Muscle of leg (tissue), 11 donors: ENCODE measurements around the gene NAT14. TPM values are rescaled to one million over a fixed set of nuclear protein-coding genes. Genes with fewer than 3 reads are reported as not detected.

Experiments used
- DNase-seq: peaks from one replicate; pipeline ENCODE4 v3.0.0; 2013
- H3K27ac ChIP-seq: one replicate; pipeline ENCODE4 v1.5.1; 2013; ENCODE audit warnings: mild to moderate bottlenecking, low read length, control low read depth
- H3K27me3 ChIP-seq: one replicate; pipeline ENCODE4 v1.6.1; 2013; ENCODE audit warnings: low read length; ENCODE audit not compliant: control insufficient read depth, insufficient read depth
- H3K36me3 ChIP-seq: one replicate; pipeline ENCODE4 v1.6.1; 2013; ENCODE audit warnings: low read length; ENCODE audit not compliant: control insufficient read depth, insufficient read depth
- H3K4me1 ChIP-seq: one replicate; pipeline ENCODE4 v1.6.1; 2013; ENCODE audit warnings: low read length; ENCODE audit not compliant: control insufficient read depth, insufficient read depth
- H3K4me3 ChIP-seq: one replicate; pipeline ENCODE4 v1.5.1; 2013; ENCODE audit warnings: low read length, control low read depth
- H3K9me3 ChIP-seq: replicated peaks from 2 replicates; pipeline ENCODE4 v1.6.1; 2013; ENCODE audit warnings: low read depth, low read length; ENCODE audit not compliant: control insufficient read depth
- WGBS: methylation state at CpG from one replicate; pipeline ENCODE4 v1.1.5; 2013; ENCODE audit warnings: missing lambda C conversion rate; ENCODE audit not compliant: insufficient coverage; 5-methylcytosine and 5-hydroxymethylcytosine counted together
- polyA plus RNA-seq, 8 donors: library from polyadenylated mRNA; unstranded; fragments of 120-200 nt; gene quantifications; one replicate each; pipeline versions ENCODE4 v1.2.1 to v1.2.3, GENCODE V29; 2013; ENCODE audit warnings: inconsistent platforms in 1 of 8, low replicate concordance in 1 of 8; ENCODE audit not compliant: insufficient read length in 8 of 8, insufficient read depth in 1 of 8
- total RNA-seq: library from RNA; stranded (reverse); fragments of 120-200 nt; gene quantifications from one replicate; pipeline ENCODE4 v1.2.4, GENCODE V29; 2013

NAT14 gene
- total and polyA plus RNA-seq, 9 donors: 23.5 to 44.1 (median 30.0) TPM

GRCh38 chr19:55503157-55503501 is 18.1 kb downstream of the NAT14 start:
- H3K4me3 ChIP-seq: no peak overlapping the region
- no peak for DNase-seq
- no peaks in the 10 kb centered on the region for H3K9me3 ChIP-seq
- H3K27me3 ChIP-seq: peaks cover 3% of the 10 kb centered on the region
- peaks cover 37% of the 10 kb centered on the region for H3K36me3 ChIP-seq
- peaks cover 16% of the 10 kb centered on the region for H3K4me1 ChIP-seq
- WGBS: 88% methylated on average over 17 of the region's 17 CpGs
- H3K27ac ChIP-seq: no peak overlapping the region

- Histone ChIP-seq H3K9me3 (no peaks in the 10 kb centered on the region), H3K27ac (peak overlapping the region; percentile 78), H3K27me3 (peaks cover 3% of the 10 kb centered on the region), H3K4me3 (peak overlapping the region; percentile 48), H3K36me3 (peaks cover 31% of the 10 kb centered on the region), H3K4me1 (peaks cover 13% of the 10 kb centered on the region)
- DNase-seq: peak; percentile 96
- 12% methylated on average over 61 of the region's 64 CpGs for WGBS
Measured at GRCh38 chr19:55503502-55504251, 18.7 kb downstream of the NAT14 start.

- no peak overlapping the region for H3K4me3 ChIP-seq
- 30% methylated on average over 8 of the region's 13 CpGs for WGBS
- peaks cover 3% of the 10 kb centered on the region for H3K27me3 ChIP-seq
- no peaks in the 10 kb centered on the region for H3K9me3 ChIP-seq
- peaks cover 9% of the 10 kb centered on the region for H3K4me1 ChIP-seq
- no peak overlapping the region for H3K27ac ChIP-seq
- DNase-seq: no peak
- H3K36me3 ChIP-seq: peaks cover 27% of the 10 kb centered on the region
Measured at GRCh38 chr19:55504252-55504603, 19.2 kb downstream of the NAT14 start.

GRCh38 chr19:55504981-55505380 is 20.0 kb downstream of the NAT14 start:
- WGBS: 82% methylated on average over 10 of the region's 11 CpGs
- H3K9me3 ChIP-seq: no peaks in the 10 kb centered on the region
- H3K27ac ChIP-seq: no peak overlapping the region
- H3K4me3 ChIP-seq: no peak overlapping the region
- peaks cover 9% of the 10 kb centered on the region for H3K4me1 ChIP-seq
- H3K27me3 ChIP-seq: peaks cover 3% of the 10 kb centered on the region
- no peak for DNase-seq
- peaks cover 21% of the 10 kb centered on the region for H3K36me3 ChIP-seq

GRCh38 chr19:55508120-55508519 is 23.1 kb downstream of the NAT14 start:
- Histone ChIP-seq H3K4me1 (peaks cover 8% of the 10 kb centered on the region), H3K27me3 (peaks cover 2% of the 10 kb centered on the region), H3K27ac (no peak overlapping the region), H3K4me3 (no peak overlapping the region), H3K9me3 (no peaks in the 10 kb centered on the region), H3K36me3 (peaks cover 5% of the 10 kb centered on the region)
- no peak for DNase-seq
- 34% methylated on average over 7 of the region's 10 CpGs for WGBS

GRCh38 chr19:55516878-55517620 is 32.1 kb downstream of the NAT14 start:
- H3K4me3 ChIP-seq: peak overlapping the region; percentile 45
- 11% methylated on average over 57 of the region's 61 CpGs for WGBS
- peaks cover 9% of the 10 kb centered on the region for H3K36me3 ChIP-seq
- H3K27ac ChIP-seq: peak overlapping the region; percentile 65
- peak; percentile 94 for DNase-seq
- H3K4me1 ChIP-seq: peaks cover 22% of the 10 kb centered on the region
- peaks cover 2% of the 10 kb centered on the region for H3K27me3 ChIP-seq
- H3K9me3 ChIP-seq: no peaks in the 10 kb centered on the region

GRCh38 chr19:55519451-55520311 is 34.7 kb downstream of the NAT14 start:
- WGBS: 99% methylated on average over 4 of the region's 10 CpGs
- Histone ChIP-seq H3K27ac (no peak overlapping the region), H3K36me3 (peaks cover 3% of the 10 kb centered on the region), H3K4me3 (no peak overlapping the region), H3K27me3 (peaks cover 2% of the 10 kb centered on the region), H3K4me1 (peaks cover 25% of the 10 kb centered on the region), H3K9me3 (no peaks in the 10 kb centered on the region)
- no peak for DNase-seq

GRCh38 chr19:55520691-55521292 is 35.8 kb downstream of the NAT14 start:
- peaks cover 31% of the 10 kb centered on the region for H3K4me1 ChIP-seq
- no peaks in the 10 kb centered on the region for H3K9me3 ChIP-seq
- peaks cover 3% of the 10 kb centered on the region for H3K27me3 ChIP-seq
- H3K27ac ChIP-seq: no peak overlapping the region
- DNase-seq: no peak
- no peak overlapping the region for H3K4me3 ChIP-seq
- H3K36me3 ChIP-seq: peaks cover 3% of the 10 kb centered on the region
- WGBS: 67% methylated on average over 12 of the region's 14 CpGs

- DNase-seq: peak; percentile 54
- Histone ChIP-seq H3K27ac (peak overlapping the region; percentile 38), H3K36me3 (no peaks in the 10 kb centered on the region), H3K27me3 (peaks cover 9% of the 10 kb centered on the region), H3K9me3 (no peaks in the 10 kb centered on the region), H3K4me1 (peaks cover 43% of the 10 kb centered on the region), H3K4me3 (no peak overlapping the region)
- 27% methylated on average over 19 of the region's 29 CpGs for WGBS
Measured at GRCh38 chr19:55525289-55526101, 40.5 kb downstream of the NAT14 start.
